GM19467 (cell line): ENCODE results near the gene ANKZF1.
"Not testable (repeated sequence)": the region's sequence is repeated elsewhere in the genome, so short reads cannot be mapped to it uniquely, and the experiment has no call there.

Source experiments
- ATAC-seq: cut with Tn5 transposase; IDR thresholded peaks from one replicate; pipeline ENCODE4 v1.9.1; 2021; ENCODE audit warnings: mild to moderate bottlenecking, moderate library complexity; ENCODE audit not compliant: unreplicated experiment

The ANKZF1 gene

GRCh38 chr2:219253753-219254589 lies 24.4 kb downstream of the ANKZF1 start, which contains the start of gene TUBA4A:
Gene TUBA4A (minus strand): TSS chr2:219253918. CDS start chr2:219253858, 60 bp downstream.
- peak; percentile 41 for ATAC-seq

- peak; percentile 18 for ATAC-seq
These were observed 25.1 kb downstream of the ANKZF1 start for GRCh38 chr2:219254590-219255201.

- not testable (repeated sequence) for ATAC-seq
These were observed 29.3 kb downstream of the ANKZF1 start for GRCh38 chr2:219258942-219259341.

- no peak for ATAC-seq
These were observed 31.6 kb downstream of the ANKZF1 start for GRCh38 chr2:219261024-219261855.

GRCh38 chr2:219266232-219266631 lies 36.6 kb downstream of the ANKZF1 start:
- ATAC-seq = no peak

- no peak for ATAC-seq
These were observed 37.3 kb downstream of the ANKZF1 start for GRCh38 chr2:219266886-219267285.

GRCh38 chr2:219268294-219268693 lies 38.7 kb downstream of the ANKZF1 start:
- ATAC-seq = no peak

GRCh38 chr2:219269362-219270054 lies 39.9 kb downstream of the ANKZF1 start:
- no peak for ATAC-seq

- no peak for ATAC-seq
These were observed 40.4 kb downstream of the ANKZF1 start for GRCh38 chr2:219270055-219270372.

GRCh38 chr2:219271021-219271420 lies 41.4 kb downstream of the ANKZF1 start:
- no peak for ATAC-seq

GRCh38 chr2:219272356-219272755 lies 42.8 kb downstream of the ANKZF1 start:
- ATAC-seq = no peak

- no peak for ATAC-seq
These were observed 43.4 kb downstream of the ANKZF1 start for GRCh38 chr2:219272995-219273394.

GRCh38 chr2:219273937-219274336 lies 44.3 kb downstream of the ANKZF1 start:
- no peak for ATAC-seq

- ATAC-seq = no peak
These were observed 44.8 kb downstream of the ANKZF1 start for GRCh38 chr2:219274361-219274921.

- peak; percentile 24 for ATAC-seq
These were observed 48.4 kb downstream of the ANKZF1 start for GRCh38 chr2:219277703-219278654.

- no peak for ATAC-seq
These were observed 49.1 kb downstream of the ANKZF1 start for GRCh38 chr2:219278655-219279150.

- ATAC-seq = peak; percentile 83
These were observed 49.7 kb downstream of the ANKZF1 start, which contains the start of gene DNAJB2 for GRCh38 chr2:219279151-219279915. Gene DNAJB2 (plus strand): TSS chr2:219279366. CDS start chr2:219279834, 468 bp downstream.

- ATAC-seq = no peak
These were observed 50.4 kb downstream of the ANKZF1 start for GRCh38 chr2:219279916-219280516.
